ENCODE measurements around the gene NBR1.

GRCh38 chr17:43220511-43221125, 49.6 kb downstream of the NBR1 start:
- no peak for TF ChIP-seq ZNF671 (CRISPR knock-in tag; IDR thresholded peaks at IDR 0.05)
- no peak for TF ChIP-seq HMGXB4 (CRISPR knock-in tag; IDR thresholded peaks at IDR 0.05)
- no peak for TF ChIP-seq CTCF (IDR thresholded peaks at IDR 0.05)
- TF ChIP-seq CBFB (CRISPR knock-in tag; IDR thresholded peaks at IDR 0.05; ENCODE audit: low read depth): no peak
- TF ChIP-seq CDX4 (CRISPR knock-in tag; IDR thresholded peaks at IDR 0.05; ENCODE audit: borderline replicate concordance): no peak
- TF ChIP-seq ETV6 (CRISPR knock-in tag; IDR thresholded peaks at IDR 0.05): no peak
- TF ChIP-seq FOXP1 (CRISPR knock-in tag; IDR thresholded peaks at IDR 0.05; ENCODE audit: borderline replicate concordance): no peak
- no peak for TF ChIP-seq MAX (CRISPR knock-in tag; IDR thresholded peaks at IDR 0.05)
- TF ChIP-seq IRF2 (CRISPR knock-in tag; IDR thresholded peaks at IDR 0.05; ENCODE audit: borderline replicate concordance, low read depth): no peak
- no peak for TF ChIP-seq ATF3 (CRISPR knock-in tag; conservative IDR thresholded peaks at IDR 0.05)
- TF ChIP-seq GABPB1 (CRISPR knock-in tag; IDR thresholded peaks at IDR 0.05): no peak
- no peak for TF ChIP-seq ZBTB21 (CRISPR knock-in tag; IDR thresholded peaks at IDR 0.05; ENCODE audit: borderline replicate concordance)
- no peak for TF ChIP-seq NR1H2 (CRISPR knock-in tag; IDR thresholded peaks at IDR 0.05)
